ENCODE measurements around the gene DUSP3.
"Not testable (repeated sequence)": the region's sequence is repeated elsewhere in the genome, so short reads cannot be mapped to it uniquely, and the experiment has no call there.

The DUSP3 gene

GRCh38 chr17:43799047-43799446 lies 20.3 kb upstream of the DUSP3 start:
- DNase-seq, result no peak

- not testable (repeated sequence) for DNase-seq
Measured at GRCh38 chr17:43798024-43798423, 19.2 kb upstream of the DUSP3 start.

GRCh38 chr17:43792668-43793067 lies 13.9 kb upstream of the DUSP3 start:
- not testable (repeated sequence) for DNase-seq

- DNase-seq, result no peak
Measured at GRCh38 chr17:43791589-43791988, 12.8 kb upstream of the DUSP3 start.

GRCh38 chr17:43790311-43790940 lies 11.6 kb upstream of the DUSP3 start:
- no peak for DNase-seq

GRCh38 chr17:43789482-43789881 lies 10.7 kb upstream of the DUSP3 start:
- no peak for DNase-seq

GRCh38 chr17:43788540-43788939 lies 9.8 kb upstream of the DUSP3 start:
- no peak for DNase-seq

- DNase-seq, result no peak
Measured at GRCh38 chr17:43787728-43788127, 9.0 kb upstream of the DUSP3 start.

- no peak for DNase-seq
Measured at GRCh38 chr17:43784628-43785101, 5.9 kb upstream of the DUSP3 start.

- no peak for DNase-seq
Measured at GRCh38 chr17:43784068-43784467, 5.3 kb upstream of the DUSP3 start.

GRCh38 chr17:43782913-43783680 lies 4.3 kb upstream of the DUSP3 start:
- no peak for DNase-seq

- no peak for DNase-seq
Measured at GRCh38 chr17:43780135-43780534, 1.4 kb upstream of the DUSP3 start, which contains the start of gene CFAP97D1. Gene CFAP97D1 (plus strand): TSS chr17:43780435. CDS start chr17:43780463, 28 bp downstream.

GRCh38 chr17:43779145-43780125 lies 658 bp upstream of the DUSP3 start:
- no peak for DNase-seq

- no peak for DNase-seq
Measured at GRCh38 chr17:43774304-43775250, 4.2 kb downstream of the DUSP3 start.

- DNase-seq, result no peak
Measured at GRCh38 chr17:43772877-43773648, 5.7 kb downstream of the DUSP3 start.

- DNase-seq, result no peak
Measured at GRCh38 chr17:43771463-43771862, 7.3 kb downstream of the DUSP3 start.

GRCh38 chr17:43770957-43771356 lies 7.8 kb downstream of the DUSP3 start:
- no peak for DNase-seq

- DNase-seq, result no peak
Measured at GRCh38 chr17:43769859-43770258, 8.9 kb downstream of the DUSP3 start.

- no peak for DNase-seq
Measured at GRCh38 chr17:43769426-43769825, 9.4 kb downstream of the DUSP3 start.

GRCh38 chr17:43768943-43769342 lies 9.8 kb downstream of the DUSP3 start:
- DNase-seq, result no peak

GRCh38 chr17:43768382-43768781 lies 10.4 kb downstream of the DUSP3 start:
- no peak for DNase-seq
